HG03066 (cell line): ENCODE measurements around the gene PEX1.
"Not testable (repeated sequence)": the region's sequence is repeated elsewhere in the genome, so short reads cannot be mapped to it uniquely, and the experiment has no call there.

ENCODE experiments used
- ATAC-seq: cut with Tn5 transposase; IDR thresholded peaks from one replicate; pipeline ENCODE4 v1.9.1; 2021; ENCODE audit warnings: low read depth; ENCODE audit not compliant: unreplicated experiment

PEX1 gene

DNA sequence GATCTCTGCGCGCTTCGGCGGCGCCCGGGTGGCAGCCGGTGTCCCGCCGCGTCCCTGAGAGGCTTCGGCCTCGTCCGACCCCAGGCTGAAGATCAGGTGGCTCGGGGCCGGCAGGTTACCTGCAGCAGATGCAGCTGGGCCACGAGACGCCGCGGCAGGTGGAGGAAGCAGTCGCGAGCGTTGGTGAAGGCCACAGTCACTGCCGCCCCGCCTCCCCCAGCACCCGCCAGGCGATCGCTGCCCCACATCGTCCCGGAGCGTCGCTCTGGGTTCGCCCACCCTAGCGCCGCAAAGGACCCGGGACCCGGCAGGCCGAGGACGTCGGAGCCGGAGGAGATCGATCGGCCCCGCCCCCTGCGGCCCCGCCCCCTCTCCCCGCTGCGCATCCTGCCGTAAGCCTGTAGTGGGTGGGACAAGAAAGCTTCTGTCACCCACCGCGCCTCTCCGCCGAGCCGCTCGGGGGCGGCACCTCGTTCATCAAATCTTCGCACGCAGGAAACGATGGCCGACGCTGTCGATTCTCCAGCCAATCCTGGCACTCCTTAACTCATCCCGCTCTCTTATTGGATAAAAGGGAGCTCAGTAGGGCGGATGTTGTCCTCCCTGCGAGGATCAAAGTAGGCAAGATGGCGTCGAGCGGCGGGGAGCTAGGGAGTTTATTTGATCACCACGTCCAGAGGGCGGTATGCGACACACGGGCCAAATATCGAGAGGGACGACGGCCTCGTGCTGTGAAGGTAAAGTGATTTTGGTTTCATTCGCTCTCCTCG lies at the start of gene PEX1, which contains the start of gene RBM48:
TSS of gene PEX1 (minus strand) at position 333 of the 770 bp plus-strand sequence. CDS start at position 248, 85 bp downstream.
TSS of gene RBM48 (plus strand) at position 608 of the 770 bp plus-strand sequence. CDS start at position 627, 19 bp downstream.
- peak; percentile 94 for ATAC-seq

DNA sequence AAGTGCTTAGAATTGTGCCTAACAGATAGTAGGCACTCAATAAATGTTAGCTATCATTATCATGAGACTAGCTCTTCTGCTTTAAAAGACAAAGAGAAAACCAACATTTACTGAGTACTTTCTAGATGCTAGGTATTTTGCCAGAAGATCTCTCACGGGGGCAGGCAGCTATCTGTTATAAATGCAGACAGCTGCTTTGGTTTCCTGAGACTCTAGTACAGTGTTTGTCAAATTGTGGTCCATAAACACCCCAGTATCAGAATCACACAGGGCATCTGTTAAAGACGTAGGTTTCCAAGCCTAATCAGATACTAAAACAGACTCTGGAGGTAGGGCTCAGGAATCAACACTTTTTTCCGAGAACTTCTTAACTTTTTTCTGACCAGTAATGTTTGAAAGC lies 48.0 kb upstream of the PEX1 start:
- ATAC-seq, result no peak

DNA sequence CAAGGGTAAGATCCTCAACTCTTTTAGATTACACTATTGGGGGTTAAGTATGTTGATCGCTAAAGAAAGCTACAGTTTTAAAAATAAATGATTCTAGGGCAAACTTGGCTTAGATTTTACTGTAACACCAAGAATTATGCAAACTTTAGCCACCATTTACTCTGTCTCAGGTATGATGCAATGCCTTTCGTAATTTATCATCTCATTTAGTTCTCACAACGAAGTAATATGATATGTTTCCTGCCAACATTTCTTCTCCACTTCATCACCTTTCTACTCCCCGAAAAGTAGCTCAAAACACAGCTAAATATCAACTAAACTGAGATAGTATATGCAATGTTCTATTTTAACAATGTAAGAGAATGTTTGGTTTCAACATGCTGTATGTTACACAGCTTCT lies 40.8 kb upstream of the PEX1 start:
- no peak for ATAC-seq

DNA sequence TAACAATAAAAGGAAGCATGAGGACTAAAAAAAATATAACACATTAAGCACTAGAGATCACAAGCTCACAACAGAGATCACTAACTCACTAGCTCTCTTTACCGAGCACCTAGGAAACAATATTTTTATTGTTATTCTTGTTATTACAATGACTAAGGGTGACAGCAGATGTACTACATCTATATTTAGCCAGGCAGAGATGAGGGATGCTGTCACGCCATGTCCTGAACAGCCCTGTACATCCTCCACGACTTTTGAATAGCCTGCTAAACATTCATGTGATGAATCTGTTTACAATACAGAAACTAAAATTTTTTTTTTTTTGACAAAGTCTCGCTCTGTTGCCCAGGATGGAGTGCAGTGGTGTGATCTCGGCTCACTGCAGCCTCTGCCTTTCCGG lies 39.1 kb upstream of the PEX1 start:
- no peak for ATAC-seq

DNA sequence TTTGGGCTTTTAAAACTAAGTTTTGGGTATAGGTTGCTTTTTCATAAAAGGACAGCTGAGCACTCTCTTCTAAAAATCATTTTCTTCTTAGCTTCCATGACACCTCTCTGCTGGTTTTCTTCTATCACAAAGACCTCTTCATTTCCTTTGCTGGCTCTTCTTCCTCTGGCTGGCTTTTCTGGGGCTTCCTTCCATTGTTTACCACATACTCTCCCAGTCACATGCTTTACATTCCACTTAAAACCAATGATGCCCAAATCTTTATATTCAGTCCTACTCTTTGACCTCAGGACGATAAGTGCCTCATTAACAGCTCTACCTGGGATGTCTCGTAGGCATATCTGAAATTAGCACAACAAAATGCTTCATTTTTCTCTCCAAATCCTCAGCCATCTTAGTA lies 35.0 kb upstream of the PEX1 start:
- no peak for ATAC-seq

DNA sequence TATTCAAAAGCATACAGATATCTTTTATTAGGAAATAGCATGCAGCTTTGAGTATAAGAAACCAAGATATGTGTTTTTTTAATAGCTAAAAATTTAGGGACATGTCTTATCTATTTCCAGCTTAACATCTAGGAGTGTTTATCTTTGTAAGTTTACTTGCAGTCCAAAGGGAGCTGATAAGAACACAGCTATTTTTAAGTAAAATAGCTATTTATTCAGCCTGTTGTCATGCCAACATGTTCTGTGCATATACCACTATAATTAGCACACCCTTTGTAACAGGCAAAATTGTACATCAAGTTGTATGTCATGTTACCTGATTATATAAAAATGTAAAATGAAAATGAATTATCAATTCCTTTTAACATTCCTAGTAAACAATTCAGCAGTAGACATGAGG lies 32.3 kb upstream of the PEX1 start:
- ATAC-seq, result no peak

DNA sequence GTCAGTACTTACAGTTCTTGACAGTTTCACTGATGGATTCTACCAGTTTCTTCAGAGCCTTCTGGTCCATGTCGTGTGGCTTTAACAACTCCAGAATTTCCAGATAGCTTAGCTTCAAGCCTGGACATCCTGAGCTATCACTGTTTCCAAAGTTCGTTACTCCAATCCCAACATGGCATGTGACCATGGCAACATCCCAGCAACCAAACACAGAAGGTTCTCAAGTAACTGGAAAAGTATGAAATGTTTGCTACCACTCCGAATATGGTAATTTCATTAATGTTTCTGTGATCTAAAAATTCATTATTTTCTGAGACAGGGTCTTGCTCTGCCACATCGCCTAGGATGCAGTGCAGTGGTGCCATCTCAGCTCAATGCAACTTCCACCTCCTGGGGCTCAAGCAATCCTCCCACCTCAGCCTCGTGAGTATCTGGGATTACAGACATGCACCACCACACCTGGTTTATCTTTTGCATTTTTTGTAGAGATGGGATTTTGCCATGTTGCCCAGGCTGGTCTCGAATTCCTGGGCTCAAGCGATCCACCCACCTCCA lies 29.6 kb upstream of the PEX1 start:
- ATAC-seq, result no peak

DNA sequence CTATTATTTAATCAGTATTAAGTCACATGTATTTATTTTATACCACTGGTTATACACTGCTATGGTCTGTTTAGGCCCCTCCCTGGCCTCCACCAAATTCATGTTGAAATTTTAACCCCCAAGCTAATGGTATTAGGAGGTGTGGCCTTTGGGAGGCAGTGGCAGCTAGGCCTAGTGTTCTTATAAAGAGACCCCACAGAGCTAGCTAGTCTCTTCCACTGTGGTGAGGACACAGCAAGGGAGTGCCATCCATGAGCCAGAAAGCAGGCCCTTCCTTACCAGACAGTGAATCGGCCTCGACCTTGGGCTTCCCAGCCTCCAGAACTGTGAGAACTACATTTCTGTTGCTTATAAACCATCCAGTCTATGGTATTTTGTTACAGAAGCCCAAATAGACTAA lies 28.9 kb upstream of the PEX1 start:
- no peak for ATAC-seq

DNA sequence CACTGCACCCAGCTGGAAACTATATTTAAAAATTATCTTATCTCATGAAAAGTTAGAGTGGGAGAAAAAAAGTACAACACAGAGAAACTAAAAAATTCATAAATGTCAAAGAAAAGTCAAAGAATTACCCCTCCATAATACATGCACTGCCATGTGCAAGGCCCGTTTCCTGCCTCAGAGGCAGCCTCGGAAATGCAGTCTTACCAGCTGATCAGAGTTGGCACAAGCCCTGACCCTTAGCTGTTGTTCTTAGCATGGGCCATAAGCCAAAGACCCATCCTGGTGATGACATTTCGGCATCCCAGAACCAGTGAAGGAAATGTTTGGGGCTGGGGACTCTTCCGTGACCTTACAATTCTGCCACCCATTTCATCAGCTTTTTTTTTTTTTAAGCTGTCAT lies 21.9 kb upstream of the PEX1 start:
- ATAC-seq, result no peak

DNA sequence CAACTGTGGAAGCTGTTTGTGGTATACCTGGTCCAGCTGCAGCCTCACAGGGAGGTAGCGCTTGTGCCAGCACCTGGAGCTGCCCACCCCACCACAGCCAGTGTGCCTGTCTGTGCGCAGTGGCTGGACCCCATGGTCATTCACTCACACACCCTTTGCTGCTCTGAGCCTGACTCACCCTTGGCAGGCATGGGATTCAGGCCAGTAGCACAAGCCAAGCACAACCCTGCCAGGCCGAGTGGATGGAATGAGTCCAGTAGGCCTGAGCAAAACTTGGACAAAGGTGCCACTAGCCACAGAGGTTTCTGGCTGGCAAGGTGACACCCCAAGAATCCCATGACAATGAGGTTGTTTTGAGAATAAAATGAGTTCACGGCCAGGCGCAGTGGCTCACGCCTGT lies 19.3 kb upstream of the PEX1 start:
- no peak for ATAC-seq

DNA sequence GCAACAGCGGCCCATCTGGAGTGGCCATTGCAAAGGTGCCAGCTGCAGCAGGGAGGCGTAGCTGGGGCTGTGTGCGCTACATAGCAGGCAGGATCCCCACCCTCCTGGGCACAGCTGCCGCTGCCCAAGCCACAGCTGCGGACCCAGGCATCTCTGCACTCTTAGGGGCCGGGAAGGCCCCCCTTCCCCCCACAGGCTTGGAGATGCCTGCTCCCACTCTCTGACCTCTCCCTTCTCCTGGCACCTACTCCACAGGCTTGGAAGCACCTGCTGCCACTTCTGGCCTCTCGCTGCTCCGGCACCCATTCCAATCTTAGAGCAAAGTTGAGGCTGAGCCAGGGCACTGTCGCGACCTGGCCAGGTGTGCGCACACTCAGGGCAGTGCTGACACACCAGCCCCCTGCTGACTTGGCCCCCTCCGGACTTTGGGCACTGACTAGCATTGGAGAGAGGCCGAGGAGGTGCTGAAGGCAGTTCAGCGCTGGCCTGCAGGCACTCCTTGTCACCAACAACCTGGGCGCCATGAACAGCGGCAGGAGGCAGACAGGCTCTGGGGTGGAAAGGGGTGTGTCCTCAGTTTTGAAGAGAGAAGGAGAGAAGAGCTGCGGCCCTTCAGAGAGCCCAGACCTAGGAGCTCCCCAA lies 18.7 kb upstream of the PEX1 start:
- no peak for ATAC-seq

DNA sequence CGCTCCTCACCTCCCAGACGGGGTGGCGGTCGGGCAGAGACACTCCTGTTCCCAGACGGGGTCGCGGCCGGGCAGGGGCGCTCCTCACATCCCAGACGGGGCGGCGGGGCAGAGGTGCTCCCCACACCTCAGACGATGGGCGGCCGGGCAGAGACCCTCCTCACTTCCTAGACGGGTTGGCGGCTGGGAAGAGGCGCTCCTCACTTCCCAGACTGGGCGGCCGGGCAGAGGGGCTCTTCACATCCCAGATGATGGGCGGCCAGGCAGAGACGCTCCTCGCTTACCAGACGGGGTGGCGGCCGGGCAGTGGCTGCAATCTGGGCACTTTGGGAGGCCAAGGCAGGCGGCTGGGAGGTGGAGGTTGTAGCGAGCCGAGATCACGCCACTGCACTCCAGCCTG lies 16.8 kb upstream of the PEX1 start:
- ATAC-seq, result not testable (repeated sequence)

DNA sequence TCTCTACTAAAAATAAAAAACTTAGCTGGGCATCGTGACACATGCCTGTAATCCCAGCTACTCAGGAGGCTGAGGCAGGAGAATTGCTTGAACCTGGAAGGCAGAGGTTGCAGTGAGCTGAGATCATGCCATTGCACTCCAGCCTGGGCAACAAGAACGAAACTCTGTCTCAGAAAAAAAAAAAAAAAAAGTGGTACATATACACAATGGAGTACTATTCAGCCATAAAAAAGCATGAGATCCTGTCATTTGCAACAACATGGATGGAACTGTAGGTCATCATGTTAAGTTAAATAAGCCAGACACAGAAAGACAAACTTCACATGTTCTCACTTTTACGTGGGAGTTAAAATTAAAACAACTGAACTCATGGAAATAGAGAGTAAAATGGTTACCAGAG lies 15.2 kb upstream of the PEX1 start:
- not testable (repeated sequence) for ATAC-seq

DNA sequence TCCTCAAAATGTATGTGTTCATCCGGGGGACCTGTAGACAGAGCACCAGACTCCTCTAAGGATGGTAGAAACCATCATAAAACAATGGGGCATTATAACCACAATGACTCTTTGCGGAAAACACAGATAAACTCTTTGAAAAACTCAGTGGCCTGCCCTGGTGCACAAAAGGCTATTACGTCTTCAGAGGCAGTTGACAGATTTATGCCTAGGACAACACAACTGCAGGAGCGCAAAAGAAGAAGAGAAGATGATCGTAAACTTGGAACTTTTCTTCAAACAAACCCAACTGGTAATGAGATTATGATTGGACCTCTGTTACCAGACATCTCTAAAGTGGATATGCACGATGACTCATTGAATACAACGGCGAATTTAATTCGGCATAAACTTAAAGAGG lies 6.3 kb upstream of the PEX1 start:
- no peak for ATAC-seq

DNA sequence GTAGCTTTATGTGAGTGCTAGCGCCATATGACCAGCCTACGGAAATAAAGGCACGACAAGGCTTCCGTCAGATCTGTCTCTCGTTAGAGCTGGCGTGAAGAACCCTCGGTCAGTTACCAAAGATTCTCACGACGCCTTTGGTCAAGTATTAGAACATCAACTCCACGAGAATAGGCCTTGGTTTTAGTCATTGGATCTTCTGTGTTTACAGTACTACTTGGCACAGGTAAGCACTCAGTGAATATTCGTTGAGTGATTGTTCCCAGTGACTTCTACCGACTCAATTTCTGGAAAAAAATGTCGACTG lies 591 bp upstream of the PEX1 start:
- peak; percentile 1 for ATAC-seq

DNA sequence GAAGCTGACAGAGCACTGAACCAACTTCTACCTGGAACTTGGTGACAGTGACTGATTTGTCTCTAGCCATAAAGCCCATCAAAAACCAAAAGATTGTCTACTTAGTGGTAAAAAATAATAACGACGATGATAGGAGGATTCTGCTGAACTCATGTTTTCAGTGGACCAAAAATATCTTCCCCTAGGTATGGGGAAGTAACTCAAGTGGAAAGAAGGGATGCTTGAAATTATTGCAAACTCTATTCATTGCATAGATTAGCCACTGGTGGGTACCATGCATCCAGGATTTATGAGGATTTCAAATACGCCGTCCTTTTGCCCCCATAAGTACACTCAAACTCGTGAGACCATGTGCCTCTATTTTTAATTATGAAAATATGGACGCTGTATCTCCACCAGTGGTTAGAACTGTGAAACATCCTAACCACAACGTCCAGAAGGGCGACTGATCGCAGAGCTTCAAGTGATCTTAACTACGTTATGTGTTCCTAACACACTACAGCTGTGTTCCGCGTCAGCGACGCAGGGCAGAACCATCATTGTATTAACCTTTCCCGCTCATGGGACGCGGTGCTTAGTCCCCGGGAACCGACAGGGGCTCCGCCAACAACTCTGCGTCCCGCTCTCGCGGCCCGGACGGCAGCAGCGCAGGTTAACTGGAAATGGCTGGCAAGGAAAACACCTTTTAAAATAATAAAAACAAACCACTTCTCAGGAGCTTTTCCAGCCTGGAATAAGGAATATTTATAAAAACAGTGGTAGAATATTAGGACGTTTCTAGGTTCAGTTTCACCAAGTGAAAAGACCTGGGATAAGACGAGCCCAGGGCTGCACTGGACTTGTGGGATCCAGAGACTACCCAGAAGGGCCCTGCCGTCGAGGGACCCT lies 776 bp downstream of the PEX1 start:
- peak; percentile 35 for ATAC-seq

DNA sequence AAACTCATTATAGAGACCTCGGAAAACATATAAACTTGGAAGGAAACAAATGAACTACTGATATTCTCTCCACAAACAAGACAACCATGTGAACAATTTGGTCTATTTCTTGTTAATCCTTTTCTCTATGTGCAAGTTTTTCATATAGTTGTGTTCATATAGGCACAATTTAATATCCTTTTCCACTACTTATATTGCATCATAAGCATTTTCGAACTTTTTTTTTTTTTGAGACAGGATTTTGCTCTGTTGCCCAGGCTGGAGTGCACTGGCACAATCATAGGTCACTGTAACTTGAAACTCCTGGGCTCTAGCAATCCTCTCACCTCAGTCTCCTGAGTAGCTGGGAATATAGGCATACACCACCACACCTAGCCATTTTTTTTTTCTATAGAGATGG lies 5.2 kb downstream of the PEX1 start:
- ATAC-seq, result no peak

DNA sequence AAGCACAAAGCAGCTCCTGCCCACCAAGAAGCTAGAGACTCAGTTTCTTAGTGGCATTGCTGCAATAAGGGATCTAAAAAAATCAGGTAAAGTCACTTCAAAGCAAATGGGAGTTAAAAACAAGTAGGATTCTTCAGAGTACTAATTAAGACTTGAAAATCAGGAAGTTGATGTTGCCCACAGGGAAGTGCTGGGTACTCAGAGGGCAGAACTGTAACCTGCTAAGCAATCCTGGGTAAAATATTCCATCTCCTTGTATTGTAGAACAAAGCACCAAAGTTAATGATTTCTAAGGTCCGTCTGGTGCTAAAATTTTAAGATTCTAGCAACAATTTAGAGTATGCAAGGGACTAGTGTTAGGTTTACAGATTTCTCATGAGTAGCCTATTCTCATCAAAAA lies 8.3 kb downstream of the PEX1 start:
- no peak for ATAC-seq

DNA sequence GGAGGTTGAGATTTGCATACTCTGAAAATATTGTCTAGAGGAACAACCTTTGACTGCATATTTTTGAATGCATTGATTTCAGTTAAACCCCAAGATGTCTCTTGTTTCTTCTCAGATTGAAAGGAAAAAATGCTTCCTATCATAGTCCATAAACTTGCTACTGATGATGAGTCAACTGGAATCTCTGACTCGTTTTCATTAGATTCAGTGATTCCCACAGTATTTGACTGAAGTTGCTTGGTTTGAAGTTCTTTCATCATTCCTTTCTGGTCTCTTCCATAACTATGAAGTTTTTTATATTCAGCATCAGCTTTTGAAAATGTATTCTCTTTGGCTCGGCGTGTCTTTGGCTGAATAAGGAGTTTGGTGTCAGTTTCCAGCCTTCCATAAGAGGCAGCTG lies 10.7 kb downstream of the PEX1 start:
- no peak for ATAC-seq

DNA sequence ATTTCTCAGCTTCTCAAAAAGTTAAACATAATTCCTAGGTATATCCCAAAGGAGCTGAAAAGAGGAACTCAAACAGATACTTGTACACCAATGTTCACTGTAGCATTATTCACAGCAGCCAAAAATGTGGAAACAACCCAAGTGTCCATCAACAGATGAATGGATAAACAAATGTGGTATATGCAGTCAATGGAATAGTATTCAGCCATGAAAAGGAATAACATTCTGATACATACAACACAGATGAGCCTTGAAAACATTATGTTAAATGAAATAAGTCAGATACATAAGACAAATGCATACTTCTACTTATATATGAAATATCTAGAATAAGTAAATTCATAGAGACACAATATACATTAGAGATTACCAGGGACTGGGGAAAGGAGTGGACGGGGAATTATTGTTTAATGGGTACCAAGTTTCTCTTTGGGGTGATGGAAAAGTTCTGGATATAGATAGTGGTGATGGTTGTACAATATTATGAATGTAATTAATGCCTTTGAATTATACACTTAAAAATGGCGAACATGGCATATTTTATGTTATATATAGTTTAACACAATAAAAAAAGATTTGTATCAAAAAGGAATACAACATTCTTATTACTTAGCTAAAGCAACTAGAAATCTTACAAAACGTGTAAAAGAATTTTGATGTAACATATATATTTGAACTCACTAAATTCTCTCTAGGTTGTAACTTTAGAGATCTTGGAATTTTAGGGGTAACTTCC lies 15.0 kb downstream of the PEX1 start:
- ATAC-seq, result no peak
